GM12878 (cell line): ENCODE results near the gene TAPBPL.

Experiments
- ATF2 ChIP-seq: IDR thresholded peaks from 2 replicates; pipeline ENCODE4 v1.6.1; 2012; ENCODE audit warnings: low read length, inconsistent platforms
- CHD4 ChIP-seq: fragments of 200-600 bp; sonication (generic); IDR thresholded peaks from 2 replicates; pipeline ENCODE4 v1.6.1; 2016; ENCODE audit warnings: mild to moderate bottlenecking
- CTCF ChIP-seq, 3 experiments: IDR thresholded peaks in 2 of 3; conservative IDR thresholded peaks in 1 of 3; 2 replicates each; pipeline ENCODE4 v1.5.1; 2011; ENCODE audit warnings: low read depth in 3 of 3, low read length in 3 of 3, mild to moderate bottlenecking in 3 of 3, control low read depth in 2 of 3, moderate library complexity in 2 of 3, inconsistent platforms in 1 of 3, mixed read lengths in 1 of 3; ENCODE audit not compliant: control insufficient read depth in 2 of 3, insufficient read depth in 1 of 3; ENCODE audit errors: extremely low read depth in 1 of 3
- KDM1A ChIP-seq: fragments of 200-600 bp; sonication (generic); IDR thresholded peaks from 2 replicates; pipeline ENCODE4 v1.6.1; 2016; ENCODE audit warnings: borderline replicate concordance
- MAX ChIP-seq: IDR thresholded peaks from 2 replicates; pipeline ENCODE4 v1.6.1; 2012; ENCODE audit warnings: low read depth, low read length, improper control_type of control experiment
- MYC ChIP-seq: IDR thresholded peaks from 2 replicates; pipeline ENCODE4 v1.6.1; 2011; ENCODE audit warnings: mild to moderate bottlenecking, low read length, moderate library complexity, inconsistent platforms; ENCODE audit not compliant: insufficient read depth, insufficient replicate concordance, insufficient read length, severe bottlenecking
- NFIC ChIP-seq: IDR thresholded peaks from 2 replicates; pipeline ENCODE4 v1.6.1; 2012; ENCODE audit warnings: low read depth, mild to moderate bottlenecking, inconsistent platforms, low read length, moderate library complexity
- POLR2A ChIP-seq: IDR thresholded peaks from 2 replicates; pipeline ENCODE4 v1.6.1; 2011; ENCODE audit warnings: low read depth, mild to moderate bottlenecking, low read length
- TBL1XR1 ChIP-seq: IDR thresholded peaks from 2 replicates; pipeline ENCODE4 v1.6.1; 2012; ENCODE audit warnings: low read depth, low read length, improper control_type of control experiment

GRCh38 chr12:6423267-6424007 is 28.4 kb upstream of the TAPBPL start:
- no peak for TF ChIP-seq CHD4
- TF ChIP-seq ATF2 = no peak
- no peak for TF ChIP-seq NFIC
- peak; percentile 80 to 95 (median 87); a peak in 5 of 6 replicates for TF ChIP-seq CTCF (IDR thresholded peaks at IDR 0.05 in 2 of 3, conservative IDR thresholded peaks at IDR 0.05 in 1 of 3; ENCODE audit: control insufficient read depth in 2 of 3, extremely low read depth in 1 of 3, insufficient read depth in 1 of 3, low read depth in 3 of 3, low read length in 3 of 3)
- TF ChIP-seq MAX = peak; percentile 88
- TF ChIP-seq KDM1A = no peak
- TF ChIP-seq TBL1XR1 = 0 out of 2 replicates have a peak, but pooled peaks have one; percentile 24
- TF ChIP-seq POLR2A = no peak
- TF ChIP-seq MYC = no peak
